ENCODE results near the gene ATG5. TPM values are rescaled to one million over a fixed set of nuclear protein-coding genes. Genes with fewer than 3 reads are reported as not detected.

ATG5 gene
- polyA plus RNA-seq, 1 of the 3 experiments (the other 2 are of a cell fraction) = 15.5 TPM

GRCh38 chr6:106247293-106247692, 78.3 kb downstream of the ATG5 start:
- no peak overlapping the region for H3K9ac ChIP-seq
- TF ChIP-seq TAF1 (IDR thresholded peaks at IDR 0.05; ENCODE audit: borderline replicate concordance, low read depth, low read length) (no peak), RAD21 (IDR thresholded peaks at IDR 0.05; ENCODE audit: low read length) (no peak), USF2 (IDR thresholded peaks at IDR 0.05; ENCODE audit: borderline replicate concordance, low read depth, low read length) (no peak), FOXM1 (IDR thresholded peaks at IDR 0.05; ENCODE audit: low read depth) (no peak), CHD2 (IDR thresholded peaks at IDR 0.05; ENCODE audit: low read length, partially characterized antibody) (no peak), NFIC (IDR thresholded peaks at IDR 0.05; ENCODE audit: borderline replicate concordance) (no peak), GATA2 (CRISPR knock-in tag; IDR thresholded peaks at IDR 0.05) (no peak), YY1 (IDR thresholded peaks at IDR 0.05; ENCODE audit: low read depth) (no peak), MXI1 (IDR thresholded peaks at IDR 0.05; ENCODE audit: low read depth, low read length) (no peak), GABPA (IDR thresholded peaks at IDR 0.05; ENCODE audit: low read depth) (no peak), MEF2A (IDR thresholded peaks at IDR 0.05; ENCODE audit: borderline replicate concordance, low read depth) (no peak), RXRA (IDR thresholded peaks at IDR 0.05; ENCODE audit: borderline replicate concordance, low read depth) (no peak), CTCF (IDR thresholded peaks at IDR 0.05) (no peak), EP300 (IDR thresholded peaks at IDR 0.05; ENCODE audit: borderline replicate concordance in 1 of 2, low read depth in 1 of 2, low read length in 1 of 2) (no peak), FOXJ3 (CRISPR knock-in tag; IDR thresholded peaks at IDR 0.05) (no peak), PBX3 (IDR thresholded peaks at IDR 0.05) (no peak), POLR2AphosphoS5 (IDR thresholded peaks at IDR 0.05; ENCODE audit: low read depth, low read length) (no peak), RCOR1 (IDR thresholded peaks at IDR 0.05; ENCODE audit: low read length) (no peak)
- H3K36me3 ChIP-seq (replicated peaks in 1 of 2; ENCODE audit: control insufficient read depth in 1 of 2, insufficient read depth in 2 of 2, low read length in 1 of 2) = peaks cover 7 to 43% of the 10 kb centered on the region in 2 experiments
- POLR2A ChIA-PET = no interaction called here
- peaks cover 28% of the 10 kb centered on the region for H3K79me2 ChIP-seq (ENCODE audit: insufficient read depth)
- H3K9me3 ChIP-seq = no peaks in the 10 kb centered on the region
- no peaks in the 10 kb centered on the region for H3K9me2 ChIP-seq
- CTCF ChIA-PET = interaction anchor here (1.0 kb wide), 1 partner anchor 12 kb away, joined by 3 read pairs; no protein-coding TSS in a partner anchor
- peaks cover under 1 to 16% of the 10 kb centered on the region in 2 experiments; a peak in 3 of 4 replicates for H3K4me1 ChIP-seq (ENCODE audit: control insufficient read depth in 1 of 2, insufficient read depth in 2 of 2, low read depth in 1 of 2, low read length in 1 of 2)
- H4K20me1 ChIP-seq (ENCODE audit: insufficient read depth) = no peaks in the 10 kb centered on the region
- peaks cover 25% of the 10 kb centered on the region for H3F3A ChIP-seq (replicated peaks; ENCODE audit: insufficient read depth)
- peak overlapping the region; percentile 41 to 62 for H3K27ac ChIP-seq (ENCODE audit: low read depth in 2 of 2, low read length in 1 of 2)
- WGBS (ENCODE audit: low lambda C conversion rate) = 90% methylated on average over 3 of the region's 3 CpGs
- H3K27me3 ChIP-seq (ENCODE audit: insufficient read depth) = no peaks in the 10 kb centered on the region
- H2AFZ ChIP-seq (ENCODE audit: low read depth) = no peak overlapping the region
- H3K4me3 ChIP-seq (ENCODE audit: low read depth in 2 of 2, low read length in 1 of 2) = no peak overlapping the region
- H3K4me2 ChIP-seq = no peak overlapping the region
- DNase-seq = no peak

All from SK-N-SH (cell line).